Liver (tissue), 9 donors: ENCODE measurements around the gene PCNX4. TPM values are rescaled to one million over a fixed set of nuclear protein-coding genes. Genes with fewer than 3 reads are reported as not detected.

Experiments
- DNase-seq: peaks from one replicate; pipeline ENCODE4 v3.0.0-alpha.2; 2017; ENCODE audit warnings: low spot score
- H3K27ac ChIP-seq, 2 donors: one replicate each; pipeline ENCODE4 v1.7.0; 2013; ENCODE audit warnings: inconsistent platforms in 2 of 2, low read length in 2 of 2, control low read depth in 1 of 2, low read depth in 1 of 2, mild to moderate bottlenecking in 1 of 2
- H3K27me3 ChIP-seq, 4 donors: one replicate each; pipeline versions ENCODE4 v1.6.1 to v1.7.0; 2013; ENCODE audit warnings: low read length in 3 of 4, inconsistent platforms in 1 of 4, mild to moderate bottlenecking in 1 of 4, moderate library complexity in 1 of 4; ENCODE audit not compliant: control insufficient read depth in 4 of 4, insufficient read depth in 4 of 4
- H3K36me3 ChIP-seq, 4 donors: one replicate each; pipeline versions ENCODE4 v1.6.1 to v1.7.0; 2013; ENCODE audit warnings: low read length in 3 of 4, mild to moderate bottlenecking in 3 of 4, low read depth in 1 of 4, moderate library complexity in 1 of 4; ENCODE audit not compliant: control insufficient read depth in 4 of 4, insufficient read depth in 3 of 4
- H3K4me1 ChIP-seq, 4 donors: one replicate each; pipeline versions ENCODE4 v1.6.1 to v1.7.0; 2013; ENCODE audit warnings: low read length in 3 of 4, mild to moderate bottlenecking in 3 of 4, moderate library complexity in 1 of 4; ENCODE audit not compliant: control insufficient read depth in 4 of 4, insufficient read depth in 4 of 4
- H3K4me3 ChIP-seq, 3 donors: one replicate each; pipeline versions ENCODE4 v1.6.1 to v1.7.0; 2013; ENCODE audit warnings: low read length in 3 of 3, control low read depth in 1 of 3, low read depth in 1 of 3, mild to moderate bottlenecking in 1 of 3
- H3K9ac ChIP-seq, 2 donors: one replicate each; pipeline ENCODE4 v1.7.0; 2013; ENCODE audit warnings: low read length in 2 of 2, mild to moderate bottlenecking in 2 of 2, moderate library complexity in 2 of 2, control low read depth in 1 of 2, low read depth in 1 of 2
- H3K9me3 ChIP-seq, 4 donors: one replicate each; pipeline versions ENCODE4 v1.6.1 to v1.7.0; 2013; ENCODE audit warnings: low read length in 3 of 4; ENCODE audit not compliant: control insufficient read depth in 4 of 4
- CTCF ChIP-seq: fragments of 150-350 bp; IDR thresholded peaks from 2 replicates; pipeline ENCODE4 v1.5.1; 2017; ENCODE audit warnings: improper control_type of control experiment, low read depth, low read length; ENCODE audit not compliant: missing input control
- EGR1 ChIP-seq, 2 donors: IDR thresholded peaks; 2 replicates each; pipeline ENCODE4 v1.6.1; 2016 to 2018; ENCODE audit warnings: antibody characterized with exemption in 2 of 2, low read depth in 2 of 2
- FOXA2 ChIP-seq: IDR thresholded peaks from 2 replicates; pipeline ENCODE4 v1.6.1; 2016; ENCODE audit warnings: antibody characterized with exemption
- GABPA ChIP-seq, 2 donors: IDR thresholded peaks in 1 of 2; conservative IDR thresholded peaks in 1 of 2; 2 replicates each; pipeline ENCODE4 v1.6.1; 2016; ENCODE audit warnings: antibody characterized with exemption in 2 of 2, mild to moderate bottlenecking in 1 of 2, moderate library complexity in 1 of 2
- HNF4A ChIP-seq, 2 donors: conservative IDR thresholded peaks; 2 replicates each; pipeline ENCODE4 v1.6.1; 2016; ENCODE audit warnings: antibody characterized with exemption in 2 of 2, mild to moderate bottlenecking in 2 of 2
- HNF4G ChIP-seq: IDR thresholded peaks from 2 replicates; pipeline ENCODE4 v1.6.1; 2016; ENCODE audit warnings: antibody characterized with exemption
- JUND ChIP-seq, 2 donors: IDR thresholded peaks; 2 replicates each; pipeline ENCODE4 v1.6.1; 2016; ENCODE audit warnings: antibody characterized with exemption in 2 of 2
- NR2F2 ChIP-seq: IDR thresholded peaks from 2 replicates; pipeline ENCODE4 v1.6.1; 2016; ENCODE audit warnings: antibody characterized with exemption
- RAD21 ChIP-seq, 2 donors: IDR thresholded peaks; 2 replicates each; pipeline ENCODE4 v1.6.1; 2016; ENCODE audit warnings: antibody characterized with exemption in 2 of 2, mild to moderate bottlenecking in 2 of 2
- REST ChIP-seq: IDR thresholded peaks from 2 replicates; pipeline ENCODE4 v1.6.1; 2016; ENCODE audit warnings: antibody characterized with exemption, mild to moderate bottlenecking
- RXRA ChIP-seq, 2 donors: IDR thresholded peaks; 2 replicates each; pipeline ENCODE4 v1.6.1; 2017 to 2018; ENCODE audit warnings: antibody characterized with exemption in 2 of 2, mild to moderate bottlenecking in 1 of 2
- SP1 ChIP-seq: IDR thresholded peaks from 2 replicates; pipeline ENCODE4 v1.6.1; 2018; ENCODE audit warnings: antibody characterized with exemption, mild to moderate bottlenecking
- YY1 ChIP-seq: IDR thresholded peaks from 2 replicates; pipeline ENCODE4 v1.6.1; 2016; ENCODE audit warnings: antibody characterized with exemption, mild to moderate bottlenecking
- WGBS: extraction: QIAGEN DNeasy Blood & Tissue Kit; methylation state at CpG from one replicate; pipeline ENCODE4 v1.1.7; 2013; 5-methylcytosine and 5-hydroxymethylcytosine counted together
- polyA plus RNA-seq, 2 donors: library from polyadenylated mRNA; stranded (reverse) in 1 of 2; unstranded in 1 of 2; fragments of 200-250 nt in 1 of 2; fragments of >200 nt in 1 of 2; fragmentation: Nextera tagmentation in 1 of 2; extraction: Ambion mirVana in 1 of 2; gene quantifications; one replicate each; pipeline versions ENCODE4 v1.2.1 to v1.2.3, GENCODE V29; 2013 to 2015
- total RNA-seq, 2 donors: library from RNA; depleted of rRNA; stranded (reverse); fragments of >200 nt; gene quantifications; one replicate each; pipeline ENCODE4 v1.2.3, GENCODE V29; 2014
- TF ChIP-seq, protein P1 (sequence below): IDR thresholded peaks from 2 replicates; pipeline ENCODE4 v1.6.1; 2016; ENCODE audit warnings: antibody characterized with exemption
- TF ChIP-seq, protein P2 (sequence below): IDR thresholded peaks from 2 replicates; pipeline ENCODE4 v1.6.1; 2016; ENCODE audit warnings: antibody characterized with exemption
- TF ChIP-seq, protein P3 (sequence below): IDR thresholded peaks from 2 replicates; pipeline ENCODE4 v1.6.1; 2016; ENCODE audit warnings: antibody characterized with exemption
- donor health status: healthy.
- donor health status: healthy.
- donor health status: healthy.
- donor health status: healthy.
- donor health status: healthy.

The PCNX4 gene
- total and polyA plus RNA-seq, 4 donors = 5.4 to 30.6 (median 14.1) TPM

DNA sequence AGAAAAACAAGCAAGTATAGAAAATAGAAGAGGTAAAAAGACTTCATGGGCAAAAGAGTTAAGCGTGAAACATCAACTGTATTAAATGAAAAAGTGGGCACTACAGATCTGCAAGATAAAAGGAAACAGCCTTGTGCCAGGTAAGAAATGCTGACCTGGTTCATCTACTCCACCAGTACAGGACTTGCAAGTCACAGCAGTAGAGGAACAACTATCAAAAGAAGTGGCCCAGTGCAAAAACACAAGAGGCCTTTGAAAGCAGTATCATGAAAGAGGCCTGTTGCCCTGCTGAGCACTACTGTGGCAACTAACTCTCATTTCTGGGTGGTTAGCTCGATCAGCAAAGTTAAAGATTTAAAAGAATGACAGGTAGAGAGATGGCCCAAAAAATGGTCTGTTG is 62.9 kb downstream of the PCNX4 start:
- H3K9ac ChIP-seq = no peak overlapping the region
- H3K4me3 ChIP-seq = no peak overlapping the region
- TF ChIP-seq RXRA (IDR thresholded peaks at IDR 0.05) = no peak
- TF ChIP-seq JUND (IDR thresholded peaks at IDR 0.05) = no peak
- H3K27me3 ChIP-seq = no peaks in the 10 kb centered on the region
- no peaks in the 10 kb centered on the region for H3K9me3 ChIP-seq
- no peak for DNase-seq
- H3K27ac ChIP-seq = no peak overlapping the region
- H3K4me1 ChIP-seq = peaks cover 0 to 2% (median 0%) of the 10 kb centered on the region in 4 donors
- H3K36me3 ChIP-seq = peaks cover 0 to 6% (median 2%) of the 10 kb centered on the region in 4 donors
- 93% methylated on average over 2 of the region's 2 CpGs for WGBS

DNA sequence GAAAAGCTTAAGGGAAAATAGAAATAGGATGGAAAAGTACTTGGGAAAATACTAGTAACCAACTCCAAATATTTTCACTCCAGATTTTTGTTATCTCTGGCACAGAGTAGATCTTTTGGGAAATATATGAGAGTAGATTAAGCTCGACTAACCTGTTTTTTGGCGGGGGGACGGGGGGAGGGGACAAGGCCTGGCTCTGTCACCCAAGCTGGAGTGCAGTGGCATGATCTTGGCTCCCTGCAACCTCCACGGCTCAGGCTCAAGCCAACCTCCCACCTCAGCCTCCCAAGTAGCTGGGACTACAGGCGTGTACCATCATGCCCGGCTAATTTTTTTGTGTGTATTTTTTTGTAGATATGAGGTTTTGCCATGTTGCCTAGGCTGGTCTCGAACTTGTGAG is 68.7 kb downstream of the PCNX4 start:
- peaks cover 6 to 15% (median 8%) of the 10 kb centered on the region in 4 donors for H3K4me1 ChIP-seq
- DNase-seq = no peak
- H3K27me3 ChIP-seq = no peaks in the 10 kb centered on the region
- H3K4me3 ChIP-seq = no peak overlapping the region
- peaks cover 0 to 2% (median 0%) of the 10 kb centered on the region in 4 donors for H3K36me3 ChIP-seq
- no peaks in the 10 kb centered on the region for H3K9me3 ChIP-seq
- TF ChIP-seq HNF4G (no peak), GABPA (IDR thresholded peaks at IDR 0.05 in 1 of 2, conservative IDR thresholded peaks at IDR 0.05 in 1 of 2) (no peak), EGR1 (IDR thresholded peaks at IDR 0.05; ENCODE audit: low read depth in 2 of 2) (no peak)
- TF ChIP-seq, protein P1, sequence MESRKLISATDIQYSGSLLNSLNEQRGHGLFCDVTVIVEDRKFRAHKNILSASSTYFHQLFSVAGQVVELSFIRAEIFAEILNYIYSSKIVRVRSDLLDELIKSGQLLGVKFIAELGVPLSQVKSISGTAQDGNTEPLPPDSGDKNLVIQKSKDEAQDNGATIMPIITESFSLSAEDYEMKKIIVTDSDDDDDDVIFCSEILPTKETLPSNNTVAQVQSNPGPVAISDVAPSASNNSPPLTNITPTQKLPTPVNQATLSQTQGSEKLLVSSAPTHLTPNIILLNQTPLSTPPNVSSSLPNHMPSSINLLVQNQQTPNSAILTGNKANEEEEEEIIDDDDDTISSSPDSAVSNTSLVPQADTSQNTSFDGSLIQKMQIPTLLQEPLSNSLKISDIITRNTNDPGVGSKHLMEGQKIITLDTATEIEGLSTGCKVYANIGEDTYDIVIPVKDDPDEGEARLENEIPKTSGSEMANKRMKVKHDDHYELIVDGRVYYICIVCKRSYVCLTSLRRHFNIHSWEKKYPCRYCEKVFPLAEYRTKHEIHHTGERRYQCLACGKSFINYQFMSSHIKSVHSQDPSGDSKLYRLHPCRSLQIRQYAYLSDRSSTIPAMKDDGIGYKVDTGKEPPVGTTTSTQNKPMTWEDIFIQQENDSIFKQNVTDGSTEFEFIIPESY = no peak
- TF ChIP-seq, protein P2, sequence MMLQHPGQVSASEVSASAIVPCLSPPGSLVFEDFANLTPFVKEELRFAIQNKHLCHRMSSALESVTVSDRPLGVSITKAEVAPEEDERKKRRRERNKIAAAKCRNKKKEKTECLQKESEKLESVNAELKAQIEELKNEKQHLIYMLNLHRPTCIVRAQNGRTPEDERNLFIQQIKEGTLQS = no peak
- H3K9ac ChIP-seq = no peak overlapping the region
- 92% methylated on average over 7 of the region's 7 CpGs for WGBS
- H3K27ac ChIP-seq = no peak overlapping the region

GRCh38 chr14:60161196-60162107 is 69.7 kb downstream of the PCNX4 start:
- H3K27me3 ChIP-seq = no peaks in the 10 kb centered on the region
- DNase-seq = no peak
- no peaks in the 10 kb centered on the region for H3K36me3 ChIP-seq
- no peak overlapping the region for H3K9ac ChIP-seq
- WGBS = 43% methylated on average over 2 of the region's 2 CpGs
- H3K4me3 ChIP-seq = no peak overlapping the region
- H3K27ac ChIP-seq = peak overlapping the region in 1 of 2 donors; percentile 54
- H3K4me1 ChIP-seq = peaks cover 6 to 19% (median 10%) of the 10 kb centered on the region in 4 donors
- no peaks in the 10 kb centered on the region for H3K9me3 ChIP-seq
- peak; percentile 41 for TF ChIP-seq YY1
- peak; percentile 48 to 64 for TF ChIP-seq HNF4A (conservative IDR thresholded peaks at IDR 0.05)
- no peak for TF ChIP-seq NR2F2
- TF ChIP-seq JUND (IDR thresholded peaks at IDR 0.05) = peak in 1 of 2 donors; percentile 51
- TF ChIP-seq, protein P3, sequence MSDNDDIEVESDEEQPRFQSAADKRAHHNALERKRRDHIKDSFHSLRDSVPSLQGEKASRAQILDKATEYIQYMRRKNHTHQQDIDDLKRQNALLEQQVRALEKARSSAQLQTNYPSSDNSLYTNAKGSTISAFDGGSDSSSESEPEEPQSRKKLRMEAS = peak; percentile 33
- TF ChIP-seq RAD21 (IDR thresholded peaks at IDR 0.05) = peak; percentile 17 to 24
- TF ChIP-seq, protein P1 = no peak
- no peak for TF ChIP-seq REST
- TF ChIP-seq HNF4G = no peak
- TF ChIP-seq SP1 = peak; percentile 32
- TF ChIP-seq RXRA (IDR thresholded peaks at IDR 0.05) = peak; percentile 51 to 68
- no peak for TF ChIP-seq GABPA (IDR thresholded peaks at IDR 0.05 in 1 of 2, conservative IDR thresholded peaks at IDR 0.05 in 1 of 2)
- TF ChIP-seq FOXA2 = no peak
- TF ChIP-seq CTCF = no peak
